ENCODE data around the gene KRT33A.

KRT33A gene

DNA sequence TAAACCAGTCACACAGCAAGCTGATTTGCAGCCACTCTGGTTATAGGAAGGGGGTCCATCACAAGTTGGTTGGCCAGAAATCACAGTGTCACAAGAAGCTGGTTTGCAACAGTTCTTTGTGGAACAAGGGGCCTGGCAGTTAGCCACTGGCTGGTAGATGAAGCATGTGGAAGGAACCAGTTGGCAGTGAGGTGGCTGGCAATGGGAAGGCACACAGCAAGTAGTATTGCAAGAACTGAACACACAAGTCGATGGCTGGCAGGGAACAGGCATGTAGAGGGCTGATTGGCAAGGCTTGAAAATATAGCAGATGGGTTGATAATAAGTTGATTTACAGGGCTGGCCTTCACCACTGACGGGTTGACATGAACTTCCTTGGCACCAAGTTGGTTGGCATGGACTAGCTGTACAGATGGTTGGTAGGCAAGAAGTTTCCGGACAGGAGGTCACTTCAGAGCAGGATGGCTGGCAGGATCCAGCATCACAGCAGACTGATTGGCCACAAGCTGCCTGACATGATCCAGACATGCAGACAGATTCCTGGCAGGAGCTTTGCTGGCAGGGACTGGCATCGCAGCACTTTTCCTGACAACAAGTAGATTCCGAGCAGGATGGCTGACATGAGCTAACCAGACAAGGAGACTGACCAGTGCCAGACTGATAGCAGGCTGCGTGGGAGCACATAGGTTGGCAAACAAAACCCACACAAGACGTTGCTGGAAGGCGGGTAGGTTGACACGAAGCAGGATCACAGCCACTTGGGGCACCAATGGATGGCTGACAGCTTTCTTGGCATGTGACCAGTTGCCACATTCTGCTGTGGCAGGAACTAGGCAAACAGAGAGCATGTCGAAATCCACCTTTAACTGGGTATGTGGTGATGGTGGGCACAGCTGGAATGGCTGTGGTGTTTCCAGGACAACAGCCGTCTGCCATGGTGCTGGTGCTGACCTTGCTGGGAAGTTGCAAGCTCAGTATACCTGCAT is 48.4 kb downstream of the KRT33A start, which contains the start of gene KRTAP29-1:
TSS of gene KRTAP29-1 (minus strand) at position 936 of the 986 bp plus-strand sequence. CDS start at position 936, 0 bp downstream.
- H3K4ac ChIP-seq (ENCODE audit: low read depth in 1 of 2, low read length in 2 of 2), result no peak within 1 kb of the TSS
- H3K4me3 ChIP-seq (ENCODE audit: insufficient read depth in 1 of 2, low read depth in 1 of 2, low read length in 2 of 2), result no peak within 1 kb of the TSS
- peaks cover 0 to 9% of the 10 kb centered on the region in 2 experiments for H3K27me3 ChIP-seq (ENCODE audit: control insufficient read depth in 1 of 2, insufficient read depth in 1 of 2, low read length in 2 of 2)
- no peak for DNase-seq
- H2BK12ac ChIP-seq (ENCODE audit: low read length in 2 of 2), result no peak within 1 kb of the TSS
- H4K91ac ChIP-seq (ENCODE audit: low read length), result no peak within 1 kb of the TSS
- H3K4me2 ChIP-seq (ENCODE audit: low read length, poor library complexity, severe bottlenecking), result no peak within 1 kb of the TSS
- H3K9ac ChIP-seq (ENCODE audit: low read length), result no peak within 1 kb of the TSS
- no peaks in the 10 kb centered on the region for H3K79me1 ChIP-seq (replicated peaks; ENCODE audit: low read length, poor library complexity, severe bottlenecking)
- H3K18ac ChIP-seq (ENCODE audit: low read depth in 1 of 2, low read length in 2 of 2), result no peak within 1 kb of the TSS
- 85% methylated on average over 11 of the region's 11 CpGs for WGBS
- H2BK5ac ChIP-seq (ENCODE audit: low read depth, low read length, poor library complexity, severe bottlenecking), result no peak within 1 kb of the TSS
- H3K27ac ChIP-seq (ENCODE audit: low read length, poor library complexity, severe bottlenecking), result no peak within 1 kb of the TSS
- H3K14ac ChIP-seq (ENCODE audit: low read length in 2 of 2), result peak within 1 kb of the TSS in 1 of 2 experiments; percentile 20
- H2BK15ac ChIP-seq (ENCODE audit: low read depth, poor library complexity, severe bottlenecking), result no peak within 1 kb of the TSS
- no peak within 1 kb of the TSS for H2BK120ac ChIP-seq (ENCODE audit: low read depth, low read length)
- no peak within 1 kb of the TSS for H2AK5ac ChIP-seq (ENCODE audit: low read length, severe bottlenecking)
- no peaks in the 10 kb centered on the region for H3K36me3 ChIP-seq (ENCODE audit: control insufficient read depth in 1 of 2, insufficient read depth in 2 of 2, low read depth in 1 of 2, low read length in 2 of 2)
- H4K8ac ChIP-seq (ENCODE audit: low read length), result no peak within 1 kb of the TSS
- no peak within 1 kb of the TSS for H3K23ac ChIP-seq (ENCODE audit: low read length in 2 of 2)
- no peaks in the 10 kb centered on the region for H3K9me3 ChIP-seq (ENCODE audit: control insufficient read depth, low read length)
- H3K4me1 ChIP-seq (ENCODE audit: control insufficient read depth, insufficient read depth, low read depth, low read length), result no peaks in the 10 kb centered on the region
- H2AFZ ChIP-seq (ENCODE audit: low read depth, low read length), result no peak within 1 kb of the TSS

DNA sequence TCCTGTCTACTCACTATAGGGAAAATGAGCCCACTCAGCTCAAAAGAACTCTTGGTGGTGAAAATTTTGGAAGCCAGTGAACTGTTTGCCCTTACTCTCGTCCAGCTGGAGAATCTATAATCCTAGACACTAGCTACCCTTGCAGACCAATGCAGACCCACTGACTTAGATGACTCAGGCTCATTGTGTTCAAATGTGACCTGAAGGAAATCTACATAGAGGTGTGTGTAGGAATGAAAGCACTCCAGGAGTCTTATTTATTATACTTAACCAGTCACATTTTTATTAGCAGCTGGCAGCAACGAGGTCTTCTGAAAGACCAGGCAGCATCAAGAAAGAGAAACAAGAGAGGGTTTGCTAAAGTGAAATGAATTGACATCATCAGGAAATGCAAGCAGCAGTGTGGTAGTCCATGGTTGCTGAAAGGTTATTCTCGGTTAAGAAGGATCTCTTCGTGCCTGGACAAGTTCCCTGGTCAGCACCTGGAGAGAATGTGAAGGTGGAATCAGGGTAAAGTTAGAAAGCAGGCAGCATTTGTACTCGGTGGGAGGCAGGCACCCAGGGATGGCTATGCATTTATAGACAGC is 49.3 kb downstream of the KRT33A start:
- no peaks in the 10 kb centered on the region for H3K9me3 ChIP-seq (ENCODE audit: control insufficient read depth, low read length)

DNA sequence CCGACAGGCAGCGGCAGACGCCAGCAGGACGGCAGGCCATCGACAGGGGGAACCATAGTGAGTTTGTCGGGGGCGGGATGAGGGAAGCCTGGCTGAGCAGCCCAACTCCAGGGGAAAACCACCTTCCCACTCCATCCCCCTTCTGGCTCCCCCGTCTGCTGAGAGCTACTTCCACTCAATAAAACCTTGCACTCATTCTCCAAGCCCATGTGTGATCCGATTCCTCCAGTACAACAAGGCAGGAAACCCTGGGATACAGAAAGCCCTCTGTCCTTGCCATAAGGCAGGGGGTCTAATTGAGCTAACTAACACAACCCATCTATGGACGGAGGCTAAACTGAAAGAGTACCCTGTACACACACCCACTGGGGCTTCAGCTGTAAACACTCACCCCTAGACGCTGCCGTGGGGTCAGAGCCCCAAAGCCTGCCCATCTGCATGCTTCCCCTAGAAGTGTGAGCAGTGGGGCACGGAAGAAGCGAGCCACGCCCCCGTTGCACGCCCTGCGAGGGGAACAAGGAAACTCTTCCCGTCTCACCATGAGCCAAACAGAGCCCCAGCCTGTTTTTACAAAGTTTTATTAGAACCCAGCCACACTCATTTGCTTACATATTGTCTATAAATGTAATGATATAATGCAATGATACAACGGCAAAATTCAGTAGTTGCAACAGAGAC is 52.0 kb downstream of the KRT33A start:
- H4K8ac ChIP-seq (ENCODE audit: low read length), result no peak overlapping the region
- no peaks in the 10 kb centered on the region for H3K36me3 ChIP-seq (ENCODE audit: control insufficient read depth in 1 of 2, insufficient read depth in 2 of 2, low read depth in 1 of 2, low read length in 2 of 2)
- H3K4me3 ChIP-seq (ENCODE audit: insufficient read depth in 1 of 2, low read depth in 1 of 2, low read length in 2 of 2), result no peak overlapping the region
- H2AK5ac ChIP-seq (ENCODE audit: low read length, severe bottlenecking), result no peak overlapping the region
- H4K91ac ChIP-seq (ENCODE audit: low read length), result no peak overlapping the region
- no peak overlapping the region for H3K23ac ChIP-seq (ENCODE audit: low read length in 2 of 2)
- H3K9me3 ChIP-seq (ENCODE audit: control insufficient read depth, low read length), result no peaks in the 10 kb centered on the region
- no peak for DNase-seq
- no peak overlapping the region for H2BK120ac ChIP-seq (ENCODE audit: low read depth, low read length)
- no peaks in the 10 kb centered on the region for H3K79me1 ChIP-seq (replicated peaks; ENCODE audit: low read length, poor library complexity, severe bottlenecking)
- H2AFZ ChIP-seq (ENCODE audit: low read depth, low read length), result no peak overlapping the region
- H2BK5ac ChIP-seq (ENCODE audit: low read depth, low read length, poor library complexity, severe bottlenecking), result no peak overlapping the region
- H3K14ac ChIP-seq (ENCODE audit: low read length in 2 of 2), result no peak overlapping the region
- H3K9ac ChIP-seq (ENCODE audit: low read length), result no peak overlapping the region
- H3K27me3 ChIP-seq (ENCODE audit: control insufficient read depth in 1 of 2, insufficient read depth in 1 of 2, low read length in 2 of 2), result no peaks in the 10 kb centered on the region
- H3K4me1 ChIP-seq (ENCODE audit: control insufficient read depth, insufficient read depth, low read depth, low read length), result no peaks in the 10 kb centered on the region
- H2BK12ac ChIP-seq (ENCODE audit: low read length in 2 of 2), result no peak overlapping the region
- no peak overlapping the region for H3K4me2 ChIP-seq (ENCODE audit: low read length, poor library complexity, severe bottlenecking)
- 78% methylated on average over 15 of the region's 20 CpGs for WGBS
- H3K18ac ChIP-seq (ENCODE audit: low read depth in 1 of 2, low read length in 2 of 2), result no peak overlapping the region
- no peak overlapping the region for H3K27ac ChIP-seq (ENCODE audit: low read length, poor library complexity, severe bottlenecking)
- H3K4ac ChIP-seq (ENCODE audit: low read depth in 1 of 2, low read length in 2 of 2), result no peak overlapping the region
- H2BK15ac ChIP-seq (ENCODE audit: low read depth, poor library complexity, severe bottlenecking), result no peak overlapping the region

More for the DNA sequence above, 49.3 kb downstream of the KRT33A start:
- no peak overlapping the region for H3K18ac ChIP-seq (ENCODE audit: low read depth in 1 of 2, low read length in 2 of 2)
- no peak overlapping the region for H2BK12ac ChIP-seq (ENCODE audit: low read length in 2 of 2)
- H2AFZ ChIP-seq (ENCODE audit: low read depth, low read length), result no peak overlapping the region
- no peaks in the 10 kb centered on the region for H3K79me1 ChIP-seq (replicated peaks; ENCODE audit: low read length, poor library complexity, severe bottlenecking)
- H3K27me3 ChIP-seq (ENCODE audit: control insufficient read depth in 1 of 2, insufficient read depth in 1 of 2, low read length in 2 of 2), result peaks cover 0 to 4% of the 10 kb centered on the region in 2 experiments
- H3K36me3 ChIP-seq (ENCODE audit: control insufficient read depth in 1 of 2, insufficient read depth in 2 of 2, low read depth in 1 of 2, low read length in 2 of 2), result no peaks in the 10 kb centered on the region
- H2BK15ac ChIP-seq (ENCODE audit: low read depth, poor library complexity, severe bottlenecking), result no peak overlapping the region
- H3K4me2 ChIP-seq (ENCODE audit: low read length, poor library complexity, severe bottlenecking), result no peak overlapping the region
- H2AK5ac ChIP-seq (ENCODE audit: low read length, severe bottlenecking), result no peak overlapping the region
- H3K9ac ChIP-seq (ENCODE audit: low read length), result no peak overlapping the region
- no peak overlapping the region for H3K23ac ChIP-seq (ENCODE audit: low read length in 2 of 2)
- H3K27ac ChIP-seq (ENCODE audit: low read length, poor library complexity, severe bottlenecking), result no peak overlapping the region
- H3K14ac ChIP-seq (ENCODE audit: low read length in 2 of 2), result no peak overlapping the region
- no peak overlapping the region for H3K4ac ChIP-seq (ENCODE audit: low read depth in 1 of 2, low read length in 2 of 2)
- H4K8ac ChIP-seq (ENCODE audit: low read length), result no peak overlapping the region
- no peak overlapping the region for H4K91ac ChIP-seq (ENCODE audit: low read length)
- H2BK120ac ChIP-seq (ENCODE audit: low read depth, low read length), result no peak overlapping the region
- no peak for DNase-seq
- H2BK5ac ChIP-seq (ENCODE audit: low read depth, low read length, poor library complexity, severe bottlenecking), result no peak overlapping the region
- WGBS, result 74% methylated on average over 5 of the region's 5 CpGs
- no peaks in the 10 kb centered on the region for H3K4me1 ChIP-seq (ENCODE audit: control insufficient read depth, insufficient read depth, low read depth, low read length)
- H3K4me3 ChIP-seq (ENCODE audit: insufficient read depth in 1 of 2, low read depth in 1 of 2, low read length in 2 of 2), result no peak overlapping the region

DNA sequence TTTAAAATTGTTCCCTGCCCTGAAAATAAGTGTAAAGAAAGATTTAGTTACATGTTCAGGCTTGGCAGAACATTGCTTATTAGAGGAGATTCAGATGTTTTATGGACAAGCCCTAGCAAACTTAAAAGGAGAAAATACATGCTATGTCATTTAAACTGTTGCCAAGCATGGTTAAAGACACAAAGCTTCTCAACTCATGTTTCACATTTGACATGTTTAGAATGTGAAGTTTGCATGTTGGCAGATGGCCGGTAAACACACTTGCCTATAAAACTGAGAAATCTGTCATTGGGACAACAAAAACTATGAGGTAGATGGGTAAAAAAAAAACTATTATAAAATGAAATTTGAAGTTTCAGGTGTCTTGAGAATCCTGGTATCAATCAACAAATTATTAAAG is 53.8 kb downstream of the KRT33A start:
- Histone ChIP-seq H3K9me3 (ENCODE audit: control insufficient read depth, low read length) (no peaks in the 10 kb centered on the region), H3K4me2 (ENCODE audit: low read length, poor library complexity, severe bottlenecking) (no peak overlapping the region), H2BK120ac (ENCODE audit: low read depth, low read length) (no peak overlapping the region), H3K18ac (ENCODE audit: low read depth in 1 of 2, low read length in 2 of 2) (no peak overlapping the region), H3K27me3 (ENCODE audit: control insufficient read depth in 1 of 2, insufficient read depth in 1 of 2, low read length in 2 of 2) (no peaks in the 10 kb centered on the region), H2BK5ac (ENCODE audit: low read depth, low read length, poor library complexity, severe bottlenecking) (no peak overlapping the region), H2BK12ac (ENCODE audit: low read length in 2 of 2) (no peak overlapping the region), H3K4ac (ENCODE audit: low read depth in 1 of 2, low read length in 2 of 2) (no peak overlapping the region), H3K36me3 (ENCODE audit: control insufficient read depth in 1 of 2, insufficient read depth in 2 of 2, low read depth in 1 of 2, low read length in 2 of 2) (no peaks in the 10 kb centered on the region), H3K27ac (ENCODE audit: low read length, poor library complexity, severe bottlenecking) (no peak overlapping the region), H3K9ac (ENCODE audit: low read length) (no peak overlapping the region), H4K91ac (ENCODE audit: low read length) (no peak overlapping the region), H3K14ac (ENCODE audit: low read length in 2 of 2) (no peak overlapping the region), H4K8ac (ENCODE audit: low read length) (no peak overlapping the region), H3K23ac (ENCODE audit: low read length in 2 of 2) (no peak overlapping the region), H3K4me3 (ENCODE audit: insufficient read depth in 1 of 2, low read depth in 1 of 2, low read length in 2 of 2) (no peak overlapping the region), H2AK5ac (ENCODE audit: low read length, severe bottlenecking) (no peak overlapping the region), H2BK15ac (ENCODE audit: low read depth, poor library complexity, severe bottlenecking) (no peak overlapping the region), H3K4me1 (ENCODE audit: control insufficient read depth, insufficient read depth, low read depth, low read length) (no peaks in the 10 kb centered on the region), H3K79me1 (replicated peaks; ENCODE audit: low read length, poor library complexity, severe bottlenecking) (no peaks in the 10 kb centered on the region), H2AFZ (ENCODE audit: low read depth, low read length) (no peak overlapping the region)
- WGBS, result 100% methylated on average over 1 of the region's 1 CpG
- no peak for DNase-seq

All from mesenchymal stem cell (in vitro differentiated cells and primary cell).